CD14-positive monocyte (primary cell): ENCODE data around the gene FIP1L1. TPM values are rescaled to one million over a fixed set of nuclear protein-coding genes. Genes with fewer than 3 reads are reported as not detected.

Source experiments
- DNase-seq, 3 donors: peaks; one replicate each; pipeline ENCODE4 v3.0.0-alpha.2; 2011 to 2022
- H2AFZ ChIP-seq: 2 replicates; pipeline ENCODE4 v1.6.0; 2012; ENCODE audit warnings: mild to moderate bottlenecking, low read depth, low read length, inconsistent platforms; ENCODE audit not compliant: insufficient read depth, poor library complexity, severe bottlenecking
- H3K27ac ChIP-seq, 2 donors: 1 replicate in 1 of 2; 2 replicates in 1 of 2; pipeline ENCODE4 v1.5.1; 2012 to 2013; ENCODE audit warnings: low read length in 2 of 2, control low read depth in 1 of 2, inconsistent platforms in 1 of 2, low read depth in 1 of 2, mild to moderate bottlenecking in 1 of 2
- H3K27me3 ChIP-seq, 2 donors: one replicate each; pipeline versions ENCODE4 v1.6.0 to v1.6.1; 2011 to 2013; ENCODE audit warnings: low read length in 2 of 2; ENCODE audit not compliant: control insufficient read depth in 2 of 2, insufficient read depth in 2 of 2
- H3K36me3 ChIP-seq, 2 donors: replicated peaks in 1 of 2; 1 replicate in 1 of 2; 2 replicates in 1 of 2; pipeline versions ENCODE4 v1.5.1 to v1.6.1; 2012 to 2013; ENCODE audit warnings: low read length in 2 of 2, control low read depth in 1 of 2, inconsistent platforms in 1 of 2, mild to moderate bottlenecking in 1 of 2; ENCODE audit not compliant: insufficient read depth in 2 of 2, control insufficient read depth in 1 of 2
- H3K4me1 ChIP-seq, 2 donors: 1 replicate in 1 of 2; 2 replicates in 1 of 2; pipeline versions ENCODE4 v1.5.1 to v1.6.1; 2012 to 2013; ENCODE audit warnings: low read length in 2 of 2, control low read depth in 1 of 2, inconsistent platforms in 1 of 2, mild to moderate bottlenecking in 1 of 2, moderate library complexity in 1 of 2; ENCODE audit not compliant: insufficient read depth in 2 of 2, control insufficient read depth in 1 of 2
- H3K4me2 ChIP-seq: replicated peaks from 2 replicates; pipeline ENCODE3; 2012; ENCODE audit warnings: low read length, moderate library complexity, mild to moderate bottlenecking; ENCODE audit not compliant: poor library complexity, severe bottlenecking; ENCODE audit errors: extremely low read depth
- H3K4me3 ChIP-seq, 3 experiments: fragments of 200-600 bp in 1 of 3; sonication (generic) in 1 of 3; replicated peaks in 1 of 3; 1 replicate in 2 of 3; 2 replicates in 1 of 3; pipeline ENCODE4 v1.5.1; 2011 to 2013; ENCODE audit warnings: low read length in 3 of 3, mild to moderate bottlenecking in 3 of 3, control low read depth in 2 of 3, low read depth in 2 of 3, inconsistent platforms in 1 of 3, moderate library complexity in 1 of 3
- H3K79me2 ChIP-seq: 2 replicates; pipeline ENCODE4 v1.6.0; 2012; ENCODE audit warnings: mild to moderate bottlenecking, control low read depth, inconsistent platforms, low read length, moderate library complexity; ENCODE audit not compliant: insufficient read depth
- H3K9ac ChIP-seq: 2 replicates; pipeline ENCODE4 v1.6.0; 2017; ENCODE audit warnings: low read length, mild to moderate bottlenecking; ENCODE audit not compliant: insufficient read depth, poor library complexity, severe bottlenecking
- H3K9me3 ChIP-seq, 2 donors: replicated peaks in 1 of 2; 1 replicate in 1 of 2; 2 replicates in 1 of 2; pipeline versions ENCODE4 v1.5.1 to v1.6.1; 2012 to 2013; ENCODE audit warnings: low read length in 2 of 2, control low read depth in 1 of 2; ENCODE audit not compliant: control insufficient read depth in 1 of 2, insufficient read depth in 1 of 2
- H4K20me1 ChIP-seq: 2 replicates; pipeline ENCODE4 v1.6.0; 2012; ENCODE audit warnings: mild to moderate bottlenecking, low read length, control low read depth, moderate library complexity; ENCODE audit not compliant: insufficient read depth
- H3K27ac Mint-ChIP-seq, 7 donors: one replicate each; pipeline ENCODE4 v1.8.0; 2020; ENCODE audit warnings: mild to moderate bottlenecking in 7 of 7, mixed read lengths in 7 of 7, moderate library complexity in 6 of 7, inconsistent platforms in 2 of 7
- H3K27me3 Mint-ChIP-seq, 3 donors: one replicate each; pipeline ENCODE4 v1.8.0; 2021 to 2022; ENCODE audit warnings: low read depth in 3 of 3, mild to moderate bottlenecking in 3 of 3, mixed read lengths in 3 of 3, moderate library complexity in 3 of 3, inconsistent platforms in 1 of 3
- H3K36me3 Mint-ChIP-seq, 2 donors: one replicate each; pipeline ENCODE4 v1.8.0; 2020; ENCODE audit warnings: mixed read lengths in 2 of 2, inconsistent platforms in 1 of 2, mild to moderate bottlenecking in 1 of 2
- H3K4me1 Mint-ChIP-seq: one replicate; pipeline ENCODE4 v1.8.0; 2020; ENCODE audit warnings: mild to moderate bottlenecking, mixed read lengths
- H3K4me3 Mint-ChIP-seq, 2 donors: one replicate each; pipeline ENCODE4 v1.8.0; 2020; ENCODE audit warnings: mild to moderate bottlenecking in 2 of 2, mixed read lengths in 2 of 2, moderate library complexity in 1 of 2
- H3K9me3 Mint-ChIP-seq, 7 donors: one replicate each; pipeline ENCODE4 v1.8.0; 2020 to 2022; ENCODE audit warnings: mixed read lengths in 7 of 7, mild to moderate bottlenecking in 6 of 7, moderate library complexity in 6 of 7, inconsistent platforms in 2 of 7
- WGBS: methylation state at CpG from one replicate; pipeline ENCODE4 v1.1.5; 2013; ENCODE audit warnings: missing lambda C conversion rate; ENCODE audit not compliant: insufficient coverage; 5-methylcytosine and 5-hydroxymethylcytosine counted together
- intact Hi-C, 2 donors: fragments of 100-400 bp; cut with micrococcal nuclease; formaldehyde crosslinking; loops; one replicate each; pipeline versions ENCODE4 v1.15.0 to v1.15.1; 2023
- polyA plus RNA-seq, 3 donors: library from polyadenylated mRNA; depleted of rRNA in 1 of 3; unstranded in 2 of 3; stranded (reverse) in 1 of 3; fragments of 300-500 nt in 2 of 3; fragments of >200 nt in 1 of 3; fragmentation: Illumina TruSeq in 2 of 3; gene quantifications; 1 replicate in 2 of 3; 2 replicates in 1 of 3; pipeline ENCODE4 v1.2.3, GENCODE V29; 2012 to 2021
- TF ChIP-seq, protein P1 (sequence below): fragments of 200-600 bp; IDR thresholded peaks from one replicate; pipeline ENCODE4 v1.8.0; 2022; ENCODE audit warnings: antibody characterized with exemption, mild to moderate bottlenecking

Gene FIP1L1
- polyA plus RNA-seq, 3 donors, result 14.5 to 36.9 (median 25.4) TPM

DNA sequence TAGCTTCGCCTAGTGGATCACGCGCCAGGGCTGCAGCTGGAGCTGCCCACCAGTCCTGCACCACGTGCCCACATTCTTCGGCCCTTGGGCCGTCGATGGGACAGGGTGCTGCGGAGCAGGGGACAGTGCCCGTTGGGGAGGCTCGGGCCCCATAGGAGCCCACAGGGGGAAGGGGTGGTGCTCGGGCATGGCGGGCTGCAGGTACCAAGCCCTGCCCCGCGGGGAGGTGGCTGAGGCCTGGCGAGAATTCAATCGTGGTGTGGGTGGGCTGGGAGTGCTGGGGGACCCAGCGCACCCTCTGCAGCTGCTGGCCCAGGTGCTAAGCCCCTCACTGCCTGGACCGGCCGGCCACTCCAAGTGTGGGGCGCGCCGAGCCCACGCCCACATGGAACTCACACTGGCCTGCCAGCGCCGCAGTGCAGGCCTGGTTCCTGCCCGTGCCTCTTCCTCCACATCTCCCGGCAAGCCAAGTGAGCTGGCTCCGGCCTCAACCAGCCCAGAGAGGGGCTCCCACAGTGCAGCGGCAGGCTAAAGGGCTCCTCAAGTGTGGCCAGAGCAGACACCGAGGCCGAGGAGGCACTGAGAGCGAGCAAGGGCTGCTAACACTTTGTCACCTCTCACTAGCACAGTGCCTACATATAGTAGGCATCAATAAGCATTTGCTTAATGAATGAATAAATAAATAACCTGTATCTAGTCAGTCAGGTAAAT lies 23.3 kb upstream of the FIP1L1 start:
- no peak overlapping the region for H3K27ac ChIP-seq
- H3K4me3 Mint-ChIP-seq, result no peak overlapping the region
- H3K79me2 ChIP-seq, result peaks cover 3% of the 10 kb centered on the region
- no peak overlapping the region for H3K27ac Mint-ChIP-seq
- DNase-seq, result no peak
- peaks cover 0 to 6% (median 0%) of the 10 kb centered on the region in 7 donors for H3K9me3 Mint-ChIP-seq
- no peaks in the 10 kb centered on the region for H3K27me3 ChIP-seq
- no peak overlapping the region for H3K9ac ChIP-seq
- peaks cover 0 to 3% (median 0%) of the 10 kb centered on the region in 3 donors for H3K27me3 Mint-ChIP-seq
- peaks cover 41 to 46% of the 10 kb centered on the region in 2 donors for H3K36me3 Mint-ChIP-seq
- TF ChIP-seq, protein P1, sequence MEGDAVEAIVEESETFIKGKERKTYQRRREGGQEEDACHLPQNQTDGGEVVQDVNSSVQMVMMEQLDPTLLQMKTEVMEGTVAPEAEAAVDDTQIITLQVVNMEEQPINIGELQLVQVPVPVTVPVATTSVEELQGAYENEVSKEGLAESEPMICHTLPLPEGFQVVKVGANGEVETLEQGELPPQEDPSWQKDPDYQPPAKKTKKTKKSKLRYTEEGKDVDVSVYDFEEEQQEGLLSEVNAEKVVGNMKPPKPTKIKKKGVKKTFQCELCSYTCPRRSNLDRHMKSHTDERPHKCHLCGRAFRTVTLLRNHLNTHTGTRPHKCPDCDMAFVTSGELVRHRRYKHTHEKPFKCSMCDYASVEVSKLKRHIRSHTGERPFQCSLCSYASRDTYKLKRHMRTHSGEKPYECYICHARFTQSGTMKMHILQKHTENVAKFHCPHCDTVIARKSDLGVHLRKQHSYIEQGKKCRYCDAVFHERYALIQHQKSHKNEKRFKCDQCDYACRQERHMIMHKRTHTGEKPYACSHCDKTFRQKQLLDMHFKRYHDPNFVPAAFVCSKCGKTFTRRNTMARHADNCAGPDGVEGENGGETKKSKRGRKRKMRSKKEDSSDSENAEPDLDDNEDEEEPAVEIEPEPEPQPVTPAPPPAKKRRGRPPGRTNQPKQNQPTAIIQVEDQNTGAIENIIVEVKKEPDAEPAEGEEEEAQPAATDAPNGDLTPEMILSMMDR, result no peak
- H3K9me3 ChIP-seq, result peaks cover 0 to 7% of the 10 kb centered on the region in 2 donors
- H3K36me3 ChIP-seq, result peaks cover 24 to 40% of the 10 kb centered on the region in 2 donors
- H3K4me2 ChIP-seq, result no peak overlapping the region
- 98% methylated on average over 23 of the region's 32 CpGs for WGBS
- H3K4me1 Mint-ChIP-seq, result peaks cover 8% of the 10 kb centered on the region
- intact Hi-C loops, result no loop called here
- no peaks in the 10 kb centered on the region for H4K20me1 ChIP-seq
- H2AFZ ChIP-seq, result no peak overlapping the region
- H3K4me3 ChIP-seq, result no peak overlapping the region
- peaks cover 0 to 3% of the 10 kb centered on the region in 2 donors for H3K4me1 ChIP-seq

DNA sequence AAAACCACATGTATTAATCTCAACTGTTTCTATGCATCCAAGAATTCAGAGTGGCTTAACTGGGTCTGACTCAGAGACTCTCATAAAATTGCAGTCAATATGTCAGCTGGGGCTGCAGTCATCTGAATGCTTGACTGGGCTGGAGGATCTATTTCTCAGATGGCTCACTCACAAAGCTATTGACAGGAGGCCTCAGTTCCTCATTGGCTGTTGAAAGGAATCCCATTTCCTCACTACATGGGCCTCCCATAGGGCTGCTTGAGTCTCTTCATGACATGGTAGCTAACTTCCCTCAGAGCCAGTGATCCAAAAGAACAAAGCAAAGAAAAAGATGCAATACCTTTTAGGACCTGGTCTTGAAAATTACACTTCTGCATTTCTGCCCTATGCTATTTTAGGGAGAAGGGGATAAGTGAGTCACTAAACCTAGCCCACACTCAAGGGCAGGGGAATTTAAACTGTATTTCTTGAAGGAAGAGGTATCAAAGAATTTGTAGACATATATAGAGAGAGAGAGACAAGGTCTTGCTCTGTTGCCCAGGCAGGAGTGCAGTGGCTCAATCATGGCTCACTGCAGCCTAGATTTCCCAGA lies 21.4 kb upstream of the FIP1L1 start:
- intact Hi-C loops, result no loop called here
- H3K9me3 Mint-ChIP-seq, result peaks cover 0 to 6% (median 0%) of the 10 kb centered on the region in 7 donors

More for the DNA sequence above, 21.4 kb upstream of the FIP1L1 start:
- peaks cover 16 to 24% of the 10 kb centered on the region in 2 donors for H3K36me3 ChIP-seq
- no peaks in the 10 kb centered on the region for H4K20me1 ChIP-seq
- no peaks in the 10 kb centered on the region for H3K27me3 ChIP-seq
- no peak overlapping the region for H3K9ac ChIP-seq
- Mint-ChIP-seq H3K36me3 (peaks cover 27 to 32% of the 10 kb centered on the region in 2 donors), H3K4me3 (no peak overlapping the region), H3K4me1 (peaks cover 13% of the 10 kb centered on the region), H3K27me3 (peaks cover 0 to 3% (median 0%) of the 10 kb centered on the region in 3 donors), H3K27ac (peak overlapping the region in 1 of 7 donors; percentile 12)
- H2AFZ ChIP-seq, result no peak overlapping the region
- no peak overlapping the region for H3K4me3 ChIP-seq
- H3K9me3 ChIP-seq, result peaks cover 0 to 7% of the 10 kb centered on the region in 2 donors
- TF ChIP-seq, protein P1, result no peak
- no peak for DNase-seq
- no peak overlapping the region for H3K4me2 ChIP-seq
- peaks cover 0 to 3% of the 10 kb centered on the region in 2 donors for H3K4me1 ChIP-seq
- peaks cover 17% of the 10 kb centered on the region for H3K79me2 ChIP-seq
- no peak overlapping the region for H3K27ac ChIP-seq
